ENCODE results near the gene UBA6. TPM values are rescaled to one million over a fixed set of nuclear protein-coding genes. Genes with fewer than 3 reads are reported as not detected.

Gene UBA6
- polyA plus RNA-seq, 1 of the 3 experiments (the other 2 are of a cell fraction): 51.0 TPM

DNA sequence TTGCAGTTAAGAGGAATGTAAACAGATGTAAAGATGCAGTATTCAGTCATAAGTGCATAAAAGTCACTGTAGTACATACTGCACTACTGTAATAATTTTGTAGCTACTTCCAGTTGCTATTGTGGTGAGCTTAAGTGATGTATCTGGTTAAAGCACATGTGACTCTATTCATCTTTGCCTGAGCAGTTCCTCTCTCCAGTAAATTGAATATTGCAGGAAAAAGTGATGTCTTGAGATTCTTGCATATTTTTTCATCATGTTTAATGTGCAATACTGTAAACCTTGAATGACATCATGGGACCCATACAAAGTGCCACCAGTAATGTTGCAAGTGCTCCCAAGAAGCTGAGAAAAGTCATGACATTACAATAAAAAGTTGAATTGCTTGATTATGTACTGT, 9.6 kb downstream of the UBA6 start:
- Histone ChIP-seq H3K9ac (no peak overlapping the region), H3K9me2 (no peaks in the 10 kb centered on the region), H3K9me3 (no peaks in the 10 kb centered on the region), H3K4me2 (no peak overlapping the region), H3K27ac (ENCODE audit: low read depth in 2 of 2, low read length in 1 of 2) (no peak overlapping the region), H3K36me3 (replicated peaks in 1 of 2; ENCODE audit: control insufficient read depth in 1 of 2, insufficient read depth in 2 of 2, low read length in 1 of 2) (peaks cover 54 to 58% of the 10 kb centered on the region in 2 experiments), H3K4me3 (ENCODE audit: low read depth in 2 of 2, low read length in 1 of 2) (no peak overlapping the region), H3F3A (replicated peaks; ENCODE audit: insufficient read depth) (peaks cover 7% of the 10 kb centered on the region), H2AFZ (ENCODE audit: low read depth) (no peak overlapping the region), H3K27me3 (ENCODE audit: insufficient read depth) (no peaks in the 10 kb centered on the region), H3K4me1 (ENCODE audit: control insufficient read depth in 1 of 2, insufficient read depth in 2 of 2, low read depth in 1 of 2, low read length in 1 of 2) (no peaks in the 10 kb centered on the region; a peak in 2 of 4 replicates), H3K79me2 (ENCODE audit: insufficient read depth) (peaks cover 95% of the 10 kb centered on the region), H4K20me1 (ENCODE audit: insufficient read depth) (no peaks in the 10 kb centered on the region)
- no peak for DNase-seq
- CTCF ChIA-PET: no interaction called here
- TF ChIP-seq, protein P1, sequence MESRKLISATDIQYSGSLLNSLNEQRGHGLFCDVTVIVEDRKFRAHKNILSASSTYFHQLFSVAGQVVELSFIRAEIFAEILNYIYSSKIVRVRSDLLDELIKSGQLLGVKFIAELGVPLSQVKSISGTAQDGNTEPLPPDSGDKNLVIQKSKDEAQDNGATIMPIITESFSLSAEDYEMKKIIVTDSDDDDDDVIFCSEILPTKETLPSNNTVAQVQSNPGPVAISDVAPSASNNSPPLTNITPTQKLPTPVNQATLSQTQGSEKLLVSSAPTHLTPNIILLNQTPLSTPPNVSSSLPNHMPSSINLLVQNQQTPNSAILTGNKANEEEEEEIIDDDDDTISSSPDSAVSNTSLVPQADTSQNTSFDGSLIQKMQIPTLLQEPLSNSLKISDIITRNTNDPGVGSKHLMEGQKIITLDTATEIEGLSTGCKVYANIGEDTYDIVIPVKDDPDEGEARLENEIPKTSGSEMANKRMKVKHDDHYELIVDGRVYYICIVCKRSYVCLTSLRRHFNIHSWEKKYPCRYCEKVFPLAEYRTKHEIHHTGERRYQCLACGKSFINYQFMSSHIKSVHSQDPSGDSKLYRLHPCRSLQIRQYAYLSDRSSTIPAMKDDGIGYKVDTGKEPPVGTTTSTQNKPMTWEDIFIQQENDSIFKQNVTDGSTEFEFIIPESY (IDR thresholded peaks at IDR 0.05; ENCODE audit: borderline replicate concordance, low read depth): no peak
- no peak for TF ChIP-seq RCOR1 (IDR thresholded peaks at IDR 0.05; ENCODE audit: low read length)
- no peak for TF ChIP-seq YY1 (IDR thresholded peaks at IDR 0.05; ENCODE audit: low read depth)
- no peak for TF ChIP-seq RAD21 (IDR thresholded peaks at IDR 0.05; ENCODE audit: low read length)
- TF ChIP-seq EP300 (IDR thresholded peaks at IDR 0.05; ENCODE audit: borderline replicate concordance in 1 of 2, low read depth in 1 of 2, low read length in 1 of 2): no peak
- TF ChIP-seq, protein P2, sequence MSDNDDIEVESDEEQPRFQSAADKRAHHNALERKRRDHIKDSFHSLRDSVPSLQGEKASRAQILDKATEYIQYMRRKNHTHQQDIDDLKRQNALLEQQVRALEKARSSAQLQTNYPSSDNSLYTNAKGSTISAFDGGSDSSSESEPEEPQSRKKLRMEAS (IDR thresholded peaks at IDR 0.05; ENCODE audit: low read depth): no peak
- TF ChIP-seq POLR2AphosphoS5 (IDR thresholded peaks at IDR 0.05; ENCODE audit: low read depth, low read length): no peak
- TF ChIP-seq TAF1 (IDR thresholded peaks at IDR 0.05; ENCODE audit: borderline replicate concordance, low read depth, low read length): no peak
- TF ChIP-seq, protein P3, sequence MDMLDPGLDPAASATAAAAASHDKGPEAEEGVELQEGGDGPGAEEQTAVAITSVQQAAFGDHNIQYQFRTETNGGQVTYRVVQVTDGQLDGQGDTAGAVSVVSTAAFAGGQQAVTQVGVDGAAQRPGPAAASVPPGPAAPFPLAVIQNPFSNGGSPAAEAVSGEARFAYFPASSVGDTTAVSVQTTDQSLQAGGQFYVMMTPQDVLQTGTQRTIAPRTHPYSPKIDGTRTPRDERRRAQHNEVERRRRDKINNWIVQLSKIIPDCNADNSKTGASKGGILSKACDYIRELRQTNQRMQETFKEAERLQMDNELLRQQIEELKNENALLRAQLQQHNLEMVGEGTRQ (IDR thresholded peaks at IDR 0.05; ENCODE audit: borderline replicate concordance, low read depth, low read length): no peak
- no peak for TF ChIP-seq SMC3 (IDR thresholded peaks at IDR 0.05; ENCODE audit: low read depth, low read length)
- no peak for TF ChIP-seq FOSL2 (IDR thresholded peaks at IDR 0.05; ENCODE audit: borderline replicate concordance, low read depth)
- TF ChIP-seq RFX5 (IDR thresholded peaks at IDR 0.05; ENCODE audit: low read length): no peak
- TF ChIP-seq FOXM1 (IDR thresholded peaks at IDR 0.05; ENCODE audit: low read depth): no peak
- TF ChIP-seq RXRA (IDR thresholded peaks at IDR 0.05; ENCODE audit: borderline replicate concordance, low read depth): no peak
- POLR2A ChIA-PET: no interaction called here

DNA sequence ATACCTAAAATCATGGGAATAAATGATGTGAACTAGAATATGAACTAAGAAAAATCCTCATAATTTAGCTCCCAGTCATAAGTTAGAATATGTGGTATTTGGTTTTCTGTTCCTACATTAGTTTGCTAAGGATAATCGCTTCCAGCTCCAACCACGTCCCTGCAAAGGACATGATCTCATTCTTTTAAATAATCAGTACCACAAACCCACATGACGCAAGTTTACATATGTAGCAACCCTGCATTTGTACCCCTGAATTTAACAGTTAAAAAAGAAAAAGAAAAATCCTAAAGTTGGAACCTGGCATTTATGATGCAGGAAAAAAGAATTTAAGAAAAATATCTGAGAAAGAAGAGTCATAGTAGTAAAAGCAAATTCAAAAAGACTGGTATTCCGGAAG, 13.3 kb downstream of the UBA6 start:
- no peaks in the 10 kb centered on the region for H4K20me1 ChIP-seq (ENCODE audit: insufficient read depth)
- peaks cover 98% of the 10 kb centered on the region for H3K79me2 ChIP-seq (ENCODE audit: insufficient read depth)
- no peak for DNase-seq
- no peaks in the 10 kb centered on the region for H3K9me3 ChIP-seq
- no peaks in the 10 kb centered on the region for H3K9me2 ChIP-seq
- TF ChIP-seq TCF12 (IDR thresholded peaks at IDR 0.05): peak; percentile 17; the same call in 1 of the 2 replicates
- TF ChIP-seq SIN3A (IDR thresholded peaks at IDR 0.05; ENCODE audit: borderline replicate concordance, low read depth, low read length): no peak
- no peak for TF ChIP-seq JUND (IDR thresholded peaks at IDR 0.05)
- TF ChIP-seq, protein P4, sequence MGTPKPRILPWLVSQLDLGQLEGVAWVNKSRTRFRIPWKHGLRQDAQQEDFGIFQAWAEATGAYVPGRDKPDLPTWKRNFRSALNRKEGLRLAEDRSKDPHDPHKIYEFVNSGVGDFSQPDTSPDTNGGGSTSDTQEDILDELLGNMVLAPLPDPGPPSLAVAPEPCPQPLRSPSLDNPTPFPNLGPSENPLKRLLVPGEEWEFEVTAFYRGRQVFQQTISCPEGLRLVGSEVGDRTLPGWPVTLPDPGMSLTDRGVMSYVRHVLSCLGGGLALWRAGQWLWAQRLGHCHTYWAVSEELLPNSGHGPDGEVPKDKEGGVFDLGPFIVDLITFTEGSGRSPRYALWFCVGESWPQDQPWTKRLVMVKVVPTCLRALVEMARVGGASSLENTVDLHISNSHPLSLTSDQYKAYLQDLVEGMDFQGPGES (IDR thresholded peaks at IDR 0.05; ENCODE audit: low read depth, low read length): no peak
- TF ChIP-seq, protein P1 (IDR thresholded peaks at IDR 0.05; ENCODE audit: borderline replicate concordance, low read depth): no peak
- H3K27ac ChIP-seq (ENCODE audit: low read depth in 2 of 2, low read length in 1 of 2): peak overlapping the region in 1 of 2 experiments; percentile 57; a peak in 2 of 4 replicates
- H3K4me2 ChIP-seq: peak overlapping the region; percentile 22
- H2AFZ ChIP-seq (ENCODE audit: low read depth): no peak overlapping the region
- H3F3A ChIP-seq (replicated peaks; ENCODE audit: insufficient read depth): peaks cover 11% of the 10 kb centered on the region
- H3K9ac ChIP-seq: peak overlapping the region; percentile 10; the same call in 1 of the 2 replicates
- H3K4me3 ChIP-seq (ENCODE audit: low read depth in 2 of 2, low read length in 1 of 2): no peak overlapping the region
- CTCF ChIA-PET: no interaction called here
- peaks cover 0 to 4% of the 10 kb centered on the region in 2 experiments; a peak in 2 of 4 replicates for H3K4me1 ChIP-seq (ENCODE audit: control insufficient read depth in 1 of 2, insufficient read depth in 2 of 2, low read depth in 1 of 2, low read length in 1 of 2)
- WGBS (ENCODE audit: low lambda C conversion rate): 68% methylated on average over 4 of the region's 4 CpGs
- H3K27me3 ChIP-seq (ENCODE audit: insufficient read depth): no peaks in the 10 kb centered on the region
- peaks cover 38 to 54% of the 10 kb centered on the region in 2 experiments for H3K36me3 ChIP-seq (replicated peaks in 1 of 2; ENCODE audit: control insufficient read depth in 1 of 2, insufficient read depth in 2 of 2, low read length in 1 of 2)
- POLR2A ChIA-PET: no interaction called here
